Body of pancreas (tissue), 4 donors: Measurements from ENCODE around the gene HPSE2. TPM values are rescaled to one million over a fixed set of nuclear protein-coding genes. Genes with fewer than 3 reads are reported as not detected.

Source experiments
- ATAC-seq: fragments of 150-250 bp; one replicate; pipeline ENCODE4 v1.9.1; 2016
- DNase-seq, 4 donors: peaks; one replicate each; pipeline ENCODE4 v3.0.0-alpha.2; 2019
- H3K27ac ChIP-seq, 4 donors: fragments of 200-600 bp; sonication (generic); 1 replicate in 3 of 4; 2 replicates in 1 of 4; pipeline versions ENCODE4 v1.5.1 to v1.6.1; 2016 to 2019; ENCODE audit warnings: mild to moderate bottlenecking in 1 of 4, mixed read lengths in 1 of 4, moderate library complexity in 1 of 4
- H3K27me3 ChIP-seq, 2 donors: fragments of 200-600 bp; sonication (generic); one replicate each; pipeline ENCODE4 v1.6.0; 2016; ENCODE audit warnings: mild to moderate bottlenecking in 1 of 2
- H3K36me3 ChIP-seq, 2 donors: fragments of 200-600 bp; sonication (generic); replicated peaks in 1 of 2; 2 replicates each; pipeline ENCODE4 v1.5.1; 2016; ENCODE audit warnings: low read depth in 2 of 2; ENCODE audit not compliant: insufficient read depth in 1 of 2
- H3K4me1 ChIP-seq: fragments of 200-600 bp; sonication (generic); one replicate; pipeline ENCODE4 v1.6.0; 2016
- H3K4me3 ChIP-seq, 2 donors: fragments of 200-600 bp; sonication (generic); 1 replicate in 1 of 2; 2 replicates in 1 of 2; pipeline ENCODE4 v1.5.1; 2016 to 2019
- H3K9me3 ChIP-seq, 3 donors: fragments of 200-600 bp; sonication (generic); 1 replicate in 2 of 3; 2 replicates in 1 of 3; pipeline ENCODE4 v1.5.1; 2016
- CTCF ChIP-seq, 7 experiments: fragments of 450-650 bp in 4 of 7; fragments of 200-600 bp in 3 of 7; sonication (generic) in 3 of 7; IDR thresholded peaks; one replicate each; pipeline ENCODE4 v1.5.1; 2016 to 2019; ENCODE audit warnings: antibody characterized with exemption in 7 of 7
- POLR2A ChIP-seq, 3 donors: fragments of 450-650 bp; IDR thresholded peaks; one replicate each; pipeline ENCODE4 v1.6.1; 2016; ENCODE audit warnings: antibody characterized with exemption in 3 of 3, mild to moderate bottlenecking in 2 of 3
- WGBS, 2 donors: methylation state at CpG; one replicate each; pipeline ENCODE4 v1.1.5; 2017; 5-methylcytosine and 5-hydroxymethylcytosine counted together
- intact Hi-C: fragments of 100-400 bp; cut with DNase I; formaldehyde crosslinking; loops from one replicate; pipeline ENCODE4 v1.15.1; 2023
- total RNA-seq, 2 donors: library from RNA; depleted of rRNA; stranded (reverse); fragments of >200 nt; gene quantifications; one replicate each; pipeline ENCODE4 v1.1.0, GENCODE V29; 2016

The HPSE2 gene
- total RNA-seq, 2 donors from 2014 or later = not detected

- H3K4me1 ChIP-seq = no peaks in the 10 kb centered on the region
- no peak for ATAC-seq
- H3K27me3 ChIP-seq = no peaks in the 10 kb centered on the region
- no peak overlapping the region for H3K4me3 ChIP-seq
- H3K36me3 ChIP-seq = no peaks in the 10 kb centered on the region
- 61 to 77% methylated on average over 1 of the region's 1 CpG for WGBS, 2 donors
- H3K9me3 ChIP-seq = no peaks in the 10 kb centered on the region
- intact Hi-C loops = no loop called here
- no peak overlapping the region for H3K27ac ChIP-seq
- DNase-seq = no peak
- TF ChIP-seq CTCF (IDR thresholded peaks at IDR 0.05) (no peak), POLR2A (IDR thresholded peaks at IDR 0.05) (no peak)
Observed at GRCh38 chr10:98713586-98713985, 522.1 kb downstream of the HPSE2 start.

- WGBS, 2 donors = 51% methylated on average over 5 of the region's 5 CpGs
- Histone ChIP-seq H3K27ac (no peak overlapping the region), H3K27me3 (no peaks in the 10 kb centered on the region), H3K36me3 (no peaks in the 10 kb centered on the region), H3K4me3 (no peak overlapping the region), H3K4me1 (no peaks in the 10 kb centered on the region), H3K9me3 (no peaks in the 10 kb centered on the region)
- intact Hi-C loops = no loop called here
- TF ChIP-seq POLR2A (IDR thresholded peaks at IDR 0.05) (no peak), CTCF (IDR thresholded peaks at IDR 0.05) (no peak)
- no peak for DNase-seq
- ATAC-seq = no peak
Observed at GRCh38 chr10:98696516-98696915, 539.1 kb downstream of the HPSE2 start.

- ATAC-seq (no peak), DNase-seq (no peak)
- Histone ChIP-seq H3K4me1 (no peaks in the 10 kb centered on the region), H3K9me3 (no peaks in the 10 kb centered on the region), H3K36me3 (no peaks in the 10 kb centered on the region), H3K27me3 (no peaks in the 10 kb centered on the region), H3K27ac (no peak overlapping the region), H3K4me3 (no peak overlapping the region)
- intact Hi-C loops = no loop called here
- TF ChIP-seq CTCF (IDR thresholded peaks at IDR 0.05) = no peak
- no peak for TF ChIP-seq POLR2A (IDR thresholded peaks at IDR 0.05)
Observed at GRCh38 chr10:98694883-98695282, 540.8 kb downstream of the HPSE2 start.

GRCh38 chr10:98694014-98694413 is 541.6 kb downstream of the HPSE2 start:
- H3K9me3 ChIP-seq = no peaks in the 10 kb centered on the region
- intact Hi-C loops = no loop called here
- no peaks in the 10 kb centered on the region for H3K36me3 ChIP-seq
- no peak overlapping the region for H3K4me3 ChIP-seq
- ATAC-seq (no peak), DNase-seq (peak in 1 of 4 donors; percentile 5)
- no peak overlapping the region for H3K27ac ChIP-seq
- H3K27me3 ChIP-seq = no peaks in the 10 kb centered on the region
- TF ChIP-seq CTCF (IDR thresholded peaks at IDR 0.05) (no peak), POLR2A (IDR thresholded peaks at IDR 0.05) (no peak)
- H3K4me1 ChIP-seq = no peaks in the 10 kb centered on the region
- WGBS, 2 donors = 83 to 85% methylated on average over 2 of the region's 2 CpGs

GRCh38 chr10:98687685-98688084 is 548.0 kb downstream of the HPSE2 start:
- WGBS, 2 donors = 91% methylated on average over 1 of the region's 1 CpG
- Histone ChIP-seq H3K27me3 (no peaks in the 10 kb centered on the region), H3K4me1 (peaks cover 12% of the 10 kb centered on the region), H3K36me3 (no peaks in the 10 kb centered on the region), H3K4me3 (no peak overlapping the region), H3K27ac (no peak overlapping the region), H3K9me3 (peaks cover 0 to 16% (median 0%) of the 10 kb centered on the region in 3 donors)
- ATAC-seq (no peak), DNase-seq (no peak)
- TF ChIP-seq POLR2A (IDR thresholded peaks at IDR 0.05) = no peak
- TF ChIP-seq CTCF (IDR thresholded peaks at IDR 0.05) = no peak
- intact Hi-C loops = no loop called here
